ENCODE measurements around the gene TLX1. TPM values are rescaled to one million over a fixed set of nuclear protein-coding genes. Genes with fewer than 3 reads are reported as not detected.
A peak's percentile ranks its signal among the peaks of the same experiment; 100 is the strongest.

Gene TLX1
- total RNA-seq, 1 donor from 2014 or later, result not detected

DNA sequence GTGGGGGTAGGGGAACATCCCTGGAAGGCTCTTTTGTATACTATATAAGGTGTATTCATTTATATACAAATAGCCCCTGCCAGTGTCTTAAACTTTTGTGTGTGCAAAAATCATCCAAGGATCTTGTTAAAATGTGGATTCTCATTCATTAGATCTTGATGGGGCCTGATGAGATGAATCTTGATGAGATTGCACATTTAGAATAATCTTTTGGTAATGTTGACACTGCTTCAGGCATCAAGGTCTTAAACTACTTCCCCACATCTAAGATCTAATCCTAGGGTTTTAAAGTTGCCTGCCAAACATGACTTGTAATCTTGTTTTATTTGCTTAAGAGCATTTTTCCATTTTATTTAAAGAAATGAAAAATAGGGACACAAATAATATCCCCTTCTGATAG lies 13.0 kb downstream of the TLX1 start:
- Histone ChIP-seq H3K36me3 (no peaks in the 10 kb centered on the region), H3K4me3 (no peak overlapping the region), H3K27me3 (peaks cover 98% of the 10 kb centered on the region), H3K9me3 (no peaks in the 10 kb centered on the region), H3K4me1 (peaks cover 11% of the 10 kb centered on the region), H3K27ac (no peak overlapping the region)
- TF ChIP-seq, protein P1, sequence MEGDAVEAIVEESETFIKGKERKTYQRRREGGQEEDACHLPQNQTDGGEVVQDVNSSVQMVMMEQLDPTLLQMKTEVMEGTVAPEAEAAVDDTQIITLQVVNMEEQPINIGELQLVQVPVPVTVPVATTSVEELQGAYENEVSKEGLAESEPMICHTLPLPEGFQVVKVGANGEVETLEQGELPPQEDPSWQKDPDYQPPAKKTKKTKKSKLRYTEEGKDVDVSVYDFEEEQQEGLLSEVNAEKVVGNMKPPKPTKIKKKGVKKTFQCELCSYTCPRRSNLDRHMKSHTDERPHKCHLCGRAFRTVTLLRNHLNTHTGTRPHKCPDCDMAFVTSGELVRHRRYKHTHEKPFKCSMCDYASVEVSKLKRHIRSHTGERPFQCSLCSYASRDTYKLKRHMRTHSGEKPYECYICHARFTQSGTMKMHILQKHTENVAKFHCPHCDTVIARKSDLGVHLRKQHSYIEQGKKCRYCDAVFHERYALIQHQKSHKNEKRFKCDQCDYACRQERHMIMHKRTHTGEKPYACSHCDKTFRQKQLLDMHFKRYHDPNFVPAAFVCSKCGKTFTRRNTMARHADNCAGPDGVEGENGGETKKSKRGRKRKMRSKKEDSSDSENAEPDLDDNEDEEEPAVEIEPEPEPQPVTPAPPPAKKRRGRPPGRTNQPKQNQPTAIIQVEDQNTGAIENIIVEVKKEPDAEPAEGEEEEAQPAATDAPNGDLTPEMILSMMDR (IDR thresholded peaks at IDR 0.05), result no peak
- intact Hi-C loops (cut with DNase I), result loop anchor here (10.0 kb wide), 1 partner anchor 49 kb away; no protein-coding TSS in a partner anchor
- ATAC-seq (no peak), DNase-seq (no peak)

DNA sequence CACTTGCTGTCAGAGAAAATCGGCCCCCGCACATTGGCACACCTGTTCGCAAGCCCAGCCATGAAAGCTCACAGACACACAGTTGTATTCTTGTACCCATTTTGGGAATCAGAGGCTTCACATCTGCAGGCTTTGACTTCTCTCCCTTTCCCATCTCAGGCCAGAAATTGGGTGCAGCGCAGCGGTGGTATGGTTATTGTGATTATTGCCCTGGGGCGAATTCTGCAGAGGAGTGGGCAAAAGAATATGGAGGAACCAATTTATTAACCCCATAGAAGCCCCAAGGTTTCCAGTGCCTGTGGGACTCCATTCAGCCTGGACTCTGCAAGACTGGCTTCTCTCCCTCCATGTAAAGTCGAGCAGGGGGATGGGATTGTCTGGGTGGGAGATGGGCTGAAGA lies 14.0 kb downstream of the TLX1 start:
- TF ChIP-seq, protein P1 (IDR thresholded peaks at IDR 0.05), result no peak
- ATAC-seq (no peak), DNase-seq (no peak)
- peaks cover 8% of the 10 kb centered on the region for H3K4me1 ChIP-seq
- no peak overlapping the region for H3K4me3 ChIP-seq
- H3K27ac ChIP-seq, result no peak overlapping the region
- intact Hi-C loops (cut with DNase I), result loop anchor here (10.0 kb wide), 1 partner anchor 50 kb away; no protein-coding TSS in a partner anchor
- H3K36me3 ChIP-seq, result no peaks in the 10 kb centered on the region
- H3K27me3 ChIP-seq, result peaks cover 93% of the 10 kb centered on the region
- H3K9me3 ChIP-seq, result no peaks in the 10 kb centered on the region

DNA sequence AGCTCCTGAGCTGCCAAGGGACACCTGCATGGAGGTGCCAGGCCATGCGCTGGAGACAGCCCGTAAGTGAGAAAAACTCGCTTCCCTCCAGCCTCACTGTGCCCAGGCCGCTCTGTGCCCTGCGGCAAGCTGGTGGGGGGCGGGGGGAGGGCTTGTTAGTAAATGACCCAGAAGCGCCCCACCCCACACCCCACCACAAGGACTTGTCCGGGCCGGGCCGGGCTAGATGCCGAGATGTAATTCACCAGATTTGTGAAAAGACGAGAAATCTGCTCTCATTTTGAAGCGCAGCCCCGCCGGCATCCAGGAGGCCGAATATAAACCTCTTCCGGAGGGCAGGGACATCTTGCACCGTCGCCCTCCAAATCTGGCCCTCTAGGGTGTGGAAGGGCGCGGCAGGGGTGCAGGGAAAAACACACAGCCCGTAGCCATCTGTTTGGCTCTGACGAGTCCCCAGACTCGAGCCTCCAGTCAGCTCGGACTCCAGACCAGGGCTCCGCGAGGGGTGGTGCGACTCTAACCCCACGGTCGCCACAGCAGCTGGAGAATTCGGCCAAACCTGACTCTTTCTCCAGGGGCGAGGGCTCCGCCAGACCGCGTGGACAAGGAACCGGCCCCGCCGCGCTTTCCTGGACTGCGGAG lies 14.8 kb downstream of the TLX1 start:
- DNase-seq (no peak), ATAC-seq (no peak)
- H3K4me1 ChIP-seq, result peaks cover 5% of the 10 kb centered on the region
- H3K27ac ChIP-seq, result no peak overlapping the region
- TF ChIP-seq, protein P1 (IDR thresholded peaks at IDR 0.05), result no peak
- H3K9me3 ChIP-seq, result no peaks in the 10 kb centered on the region
- H3K36me3 ChIP-seq, result no peaks in the 10 kb centered on the region
- H3K4me3 ChIP-seq, result no peak overlapping the region
- H3K27me3 ChIP-seq, result peaks cover 91% of the 10 kb centered on the region
- intact Hi-C loops (cut with DNase I), result loop anchor here (10.0 kb wide), 1 partner anchor 51 kb away; no protein-coding TSS in a partner anchor

DNA sequence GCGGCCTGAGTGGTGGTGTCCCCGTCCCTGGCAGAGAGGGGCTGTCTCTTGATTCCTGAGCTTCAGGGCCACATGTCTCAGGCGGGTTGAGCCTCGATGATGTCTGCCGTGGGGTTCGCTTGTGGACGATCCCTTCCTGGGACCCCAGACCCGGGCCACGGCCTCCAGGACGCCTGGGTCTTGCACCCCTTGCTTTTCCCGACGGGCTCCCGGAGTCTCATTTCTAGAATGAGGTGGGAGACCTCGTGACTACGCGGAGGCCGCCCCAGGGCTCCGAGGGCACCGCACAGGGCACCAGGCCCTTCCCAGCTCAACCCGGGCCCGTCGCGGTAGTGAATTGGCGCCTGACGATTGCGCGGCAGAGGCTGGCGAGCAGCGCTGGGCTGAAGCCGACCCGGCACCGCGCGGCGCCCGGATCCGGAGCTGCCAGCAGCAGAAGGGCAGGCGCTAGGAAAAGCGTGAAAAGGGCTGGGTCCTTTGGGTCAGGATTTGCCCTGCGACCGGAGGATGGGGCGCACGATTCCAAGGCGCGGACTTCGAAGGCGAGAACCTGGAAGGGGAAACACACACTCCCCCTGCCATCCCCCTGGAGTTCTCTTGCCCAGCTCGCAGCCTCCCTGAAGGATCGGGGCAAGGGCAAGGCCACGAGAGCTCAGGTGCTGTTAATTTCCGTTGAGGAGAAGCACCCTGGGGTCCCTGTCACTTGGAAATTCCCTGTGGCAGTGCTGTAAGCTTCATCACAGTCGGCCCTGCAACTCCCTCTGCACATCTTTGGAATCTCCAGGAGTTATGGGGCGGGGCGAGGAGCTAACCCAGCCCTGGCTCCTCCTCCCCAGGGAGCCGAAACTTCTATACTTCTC lies 15.5 kb downstream of the TLX1 start:
- TF ChIP-seq, protein P1 (IDR thresholded peaks at IDR 0.05), result no peak
- DNase-seq (peak; percentile 61), ATAC-seq (no peak)
- Histone ChIP-seq H3K27ac (no peak overlapping the region), H3K36me3 (no peaks in the 10 kb centered on the region), H3K9me3 (no peaks in the 10 kb centered on the region), H3K27me3 (peaks cover 90% of the 10 kb centered on the region), H3K4me1 (peaks cover 5% of the 10 kb centered on the region), H3K4me3 (no peak overlapping the region)
- intact Hi-C loops (cut with DNase I), result loop anchor here (10.0 kb wide), 1 partner anchor 52 kb away; no protein-coding TSS in a partner anchor

DNA sequence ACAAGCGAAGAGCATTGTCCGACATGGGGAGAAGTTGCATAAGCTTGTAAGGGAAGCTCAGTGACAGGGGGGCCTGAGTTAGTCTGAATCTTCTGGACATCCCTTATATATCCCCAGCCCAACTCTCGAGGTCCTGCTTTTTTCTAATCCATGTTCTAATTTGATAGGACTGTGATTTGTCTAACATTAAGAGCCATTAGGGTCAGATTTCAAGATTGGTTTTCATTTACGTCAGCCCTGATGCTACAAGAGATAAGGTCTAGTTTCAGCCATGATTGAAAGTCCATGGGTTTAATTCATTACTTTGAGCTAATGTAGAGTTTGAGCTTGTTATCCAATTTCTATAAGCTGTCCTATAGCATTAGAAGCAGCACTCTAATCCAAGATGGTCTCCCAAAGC lies 20.3 kb downstream of the TLX1 start:
- peaks cover 64% of the 10 kb centered on the region for H3K27me3 ChIP-seq
- no peak for ATAC-seq
- TF ChIP-seq, protein P1 (IDR thresholded peaks at IDR 0.05), result no peak

More for the DNA sequence above, 20.3 kb downstream of the TLX1 start:
- Histone ChIP-seq H3K9me3 (no peaks in the 10 kb centered on the region), H3K4me1 (peaks cover 2% of the 10 kb centered on the region), H3K36me3 (no peaks in the 10 kb centered on the region), H3K27ac (no peak overlapping the region), H3K4me3 (no peak overlapping the region)
- intact Hi-C loops (cut with DNase I), result no loop called here
- DNase-seq, result no peak

All from upper lobe of right lung (tissue), 1 donor.